Measurements from ENCODE around the gene CENPM. TPM values are rescaled to one million over a fixed set of nuclear protein-coding genes. Genes with fewer than 3 reads are reported as not detected.

Gene CENPM
- total RNA-seq, 4 donors from 2014 or later = not detected

DNA sequence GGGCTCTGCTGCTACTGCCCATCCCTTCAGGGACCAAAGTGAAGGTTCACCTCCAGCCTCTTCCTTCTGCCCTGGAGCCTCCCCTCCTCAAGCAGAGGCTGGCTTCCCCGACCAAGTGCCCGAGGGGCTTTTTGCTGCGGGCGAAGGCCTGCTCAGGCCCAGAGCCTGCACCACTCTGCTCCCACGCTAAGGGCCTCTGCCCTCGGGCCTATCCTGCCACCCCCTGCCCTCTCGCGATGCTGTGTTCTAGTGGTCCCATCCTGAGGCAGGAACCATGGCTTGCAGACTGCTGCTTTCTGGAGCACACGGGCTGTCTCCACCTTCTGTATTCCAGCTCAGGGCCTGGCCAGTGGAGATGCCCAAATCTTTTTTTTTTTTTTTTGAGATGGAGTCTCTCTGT lies 11.4 kb downstream of the CENPM start:
- DNase-seq (ENCODE audit: extremely low spot score) = no peak
- TF ChIP-seq POLR2A (IDR thresholded peaks at IDR 0.05; ENCODE audit: low read depth) (no peak), EP300 (IDR thresholded peaks at IDR 0.05) (no peak), CTCF (IDR thresholded peaks at IDR 0.05) (no peak), POLR2AphosphoS5 (IDR thresholded peaks at IDR 0.05) (no peak)
- WGBS = 93% methylated on average over 9 of the region's 9 CpGs
- Histone ChIP-seq H3K27me3 (no peaks in the 10 kb centered on the region), H3K27ac (replicated peaks in 1 of 4) (no peak overlapping the region), H3K36me3 (no peaks in the 10 kb centered on the region), H3K4me3 (no peak overlapping the region), H3K4me1 (peaks cover 13 to 16% (median 14%) of the 10 kb centered on the region in 4 donors), H3K9me3 (no peaks in the 10 kb centered on the region)
- intact Hi-C loops (cut with DNase I) = no loop called here

DNA sequence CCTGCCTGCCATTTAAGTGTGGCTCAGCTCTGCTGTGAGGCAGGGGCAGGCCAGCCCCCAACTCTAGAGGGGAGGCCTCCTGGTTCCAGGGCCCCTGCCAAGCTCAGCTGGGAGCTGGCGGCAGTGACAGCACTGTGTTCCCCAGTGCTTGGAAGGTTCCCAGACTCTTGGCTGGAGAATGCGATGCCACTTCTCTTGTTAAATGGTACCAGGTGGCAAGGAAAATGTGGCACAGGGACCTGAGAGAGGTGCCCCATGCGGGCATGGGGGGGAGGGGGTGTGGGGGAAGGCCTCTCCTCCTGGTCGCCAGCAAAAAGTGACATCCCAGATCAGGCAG lies 12.0 kb downstream of the CENPM start:
- H3K4me3 ChIP-seq = no peak overlapping the region
- no peaks in the 10 kb centered on the region for H3K36me3 ChIP-seq
- no peaks in the 10 kb centered on the region for H3K27me3 ChIP-seq
- H3K27ac ChIP-seq (replicated peaks in 1 of 4) = no peak overlapping the region
- peaks cover 12 to 15% (median 13%) of the 10 kb centered on the region in 4 donors for H3K4me1 ChIP-seq
- TF ChIP-seq POLR2AphosphoS5 (IDR thresholded peaks at IDR 0.05) = no peak
- no peak for TF ChIP-seq EP300 (IDR thresholded peaks at IDR 0.05)
- TF ChIP-seq CTCF (IDR thresholded peaks at IDR 0.05) = no peak
- no peak for TF ChIP-seq POLR2A (IDR thresholded peaks at IDR 0.05; ENCODE audit: low read depth)
- 90% methylated on average over 3 of the region's 4 CpGs for WGBS
- no peak for DNase-seq (ENCODE audit: extremely low spot score)
- intact Hi-C loops (cut with DNase I) = no loop called here
- H3K9me3 ChIP-seq = no peaks in the 10 kb centered on the region

DNA sequence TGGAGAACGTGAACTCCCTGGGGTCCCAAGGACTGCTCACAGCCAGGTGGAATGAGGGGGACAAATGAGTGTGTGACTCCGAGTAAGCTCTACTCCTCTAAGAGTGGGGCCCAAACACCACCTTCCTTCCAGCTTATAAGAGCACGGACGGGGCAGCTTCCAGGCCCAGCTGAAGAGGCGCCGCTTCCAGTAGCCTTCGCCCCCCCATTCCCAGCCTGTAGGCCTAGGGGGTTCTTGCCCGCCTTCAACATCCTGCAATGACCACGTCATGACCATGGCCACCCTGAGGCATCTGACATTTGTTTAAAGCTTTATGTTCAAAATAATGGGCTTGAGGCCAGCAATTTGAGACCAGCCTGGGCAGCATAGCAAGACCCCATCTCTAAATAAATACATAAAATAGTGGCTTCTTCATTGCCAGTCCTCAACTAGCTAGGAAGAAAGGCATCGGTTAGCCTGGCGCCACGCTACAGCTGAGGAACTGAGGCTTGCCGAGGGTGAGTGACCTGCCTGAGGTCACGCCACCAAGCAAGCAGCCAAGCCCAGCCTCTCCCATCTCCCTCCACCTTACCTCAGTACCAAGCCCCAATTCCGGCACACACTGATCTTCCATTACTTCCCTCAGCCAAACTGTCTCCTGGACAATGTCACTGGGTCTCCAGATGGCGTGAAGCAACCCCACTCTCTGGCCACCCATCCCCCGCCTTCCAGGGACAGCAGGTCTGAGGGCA lies 12.5 kb downstream of the CENPM start:
- Histone ChIP-seq H3K27ac (replicated peaks in 1 of 4) (no peak overlapping the region), H3K27me3 (no peaks in the 10 kb centered on the region), H3K4me1 (peaks cover 11 to 14% (median 12%) of the 10 kb centered on the region in 4 donors), H3K9me3 (no peaks in the 10 kb centered on the region), H3K36me3 (no peaks in the 10 kb centered on the region), H3K4me3 (no peak overlapping the region)
- intact Hi-C loops (cut with DNase I) = no loop called here
- no peak for DNase-seq (ENCODE audit: extremely low spot score)
- TF ChIP-seq EP300 (IDR thresholded peaks at IDR 0.05) (no peak), CTCF (IDR thresholded peaks at IDR 0.05) (no peak), POLR2A (IDR thresholded peaks at IDR 0.05; ENCODE audit: low read depth) (no peak), POLR2AphosphoS5 (IDR thresholded peaks at IDR 0.05) (no peak)
- WGBS = 94% methylated on average over 11 of the region's 17 CpGs

DNA sequence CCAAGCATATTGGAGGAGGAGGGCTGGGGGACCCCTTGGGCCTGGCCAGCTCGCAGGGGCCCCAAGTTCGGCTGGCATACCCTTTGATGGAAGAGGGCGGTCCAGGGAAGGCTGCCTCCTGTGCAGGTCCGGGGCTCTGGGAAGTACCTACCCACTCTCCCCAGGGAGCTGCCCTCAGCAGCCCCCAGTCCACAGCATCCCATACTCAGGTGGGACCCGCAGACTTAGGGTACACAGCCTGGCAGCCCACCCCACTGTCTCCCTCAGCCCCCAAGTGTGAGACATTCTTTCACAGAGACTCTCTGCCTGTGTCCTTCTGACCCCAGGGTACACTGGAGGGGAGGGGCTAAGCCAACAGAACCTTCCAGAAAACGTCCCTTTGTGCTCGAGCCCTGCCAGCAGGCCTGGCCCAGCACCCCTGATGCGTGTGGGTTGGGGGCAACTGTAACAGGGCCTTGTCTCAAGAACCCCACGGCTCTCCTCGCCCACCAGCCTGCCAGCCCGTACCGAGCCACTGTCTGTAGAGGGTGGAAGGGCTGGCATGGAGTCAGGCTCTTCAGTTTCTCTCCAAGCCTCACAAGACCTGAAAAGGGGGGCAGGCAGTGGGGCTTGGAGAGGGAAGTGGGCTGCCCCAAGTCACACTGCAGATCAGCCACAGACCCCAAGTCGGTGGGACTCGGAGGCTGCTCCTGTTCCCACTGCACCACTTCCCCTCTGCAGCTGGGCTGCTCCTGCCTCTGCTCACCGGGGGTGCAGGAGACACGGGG lies 13.4 kb downstream of the CENPM start:
- Histone ChIP-seq H3K36me3 (no peaks in the 10 kb centered on the region), H3K4me3 (no peak overlapping the region), H3K27ac (replicated peaks in 1 of 4) (no peak overlapping the region), H3K27me3 (no peaks in the 10 kb centered on the region), H3K9me3 (no peaks in the 10 kb centered on the region), H3K4me1 (peaks cover 3 to 5% (median 3%) of the 10 kb centered on the region in 4 donors)
- DNase-seq (ENCODE audit: extremely low spot score) = no peak
- 90% methylated on average over 9 of the region's 16 CpGs for WGBS
- intact Hi-C loops (cut with DNase I) = no loop called here
- TF ChIP-seq EP300 (IDR thresholded peaks at IDR 0.05) (no peak), CTCF (IDR thresholded peaks at IDR 0.05) (no peak), POLR2AphosphoS5 (IDR thresholded peaks at IDR 0.05) (no peak), POLR2A (IDR thresholded peaks at IDR 0.05; ENCODE audit: low read depth) (no peak)
